NCI-H2227 (cell line): ENCODE results near the gene NCOA3.

Experiments
- DNase-seq: peaks from one replicate; lab custom pipeline; 2025; ENCODE audit not compliant: unreplicated experiment; lab: John Stamatoyannopoulos, UW

Gene NCOA3

GRCh38 chr20:47676219-47676721 lies 174.6 kb downstream of the NCOA3 start:
- no peak for DNase-seq

- DNase-seq: no peak
Measured at GRCh38 chr20:47676912-47677634, 175.4 kb downstream of the NCOA3 start.

- peak; percentile 67 for DNase-seq
Measured at GRCh38 chr20:47677635-47678453, 176.2 kb downstream of the NCOA3 start.

GRCh38 chr20:47678536-47678935 lies 176.8 kb downstream of the NCOA3 start:
- DNase-seq: no peak

- no peak for DNase-seq
Measured at GRCh38 chr20:47679462-47679861, 177.8 kb downstream of the NCOA3 start.

- no peak for DNase-seq
Measured at GRCh38 chr20:47680804-47681529, 179.3 kb downstream of the NCOA3 start.

GRCh38 chr20:47682028-47682783 lies 180.5 kb downstream of the NCOA3 start:
- DNase-seq: no peak

- DNase-seq: no peak
Measured at GRCh38 chr20:47682916-47683315, 181.2 kb downstream of the NCOA3 start.

GRCh38 chr20:47684306-47685080 lies 182.8 kb downstream of the NCOA3 start:
- no peak for DNase-seq

GRCh38 chr20:47686545-47686944 lies 184.9 kb downstream of the NCOA3 start:
- no peak for DNase-seq

GRCh38 chr20:47687095-47687987 lies 185.7 kb downstream of the NCOA3 start:
- DNase-seq: no peak

GRCh38 chr20:47688385-47689381 lies 187.0 kb downstream of the NCOA3 start:
- no peak for DNase-seq

- DNase-seq: no peak
Measured at GRCh38 chr20:47689731-47690130, 188.0 kb downstream of the NCOA3 start.

GRCh38 chr20:47691625-47692024 lies 189.9 kb downstream of the NCOA3 start:
- DNase-seq: peak; percentile 49

GRCh38 chr20:47694021-47694818 lies 192.5 kb downstream of the NCOA3 start:
- DNase-seq: no peak

GRCh38 chr20:47696856-47697255 lies 195.2 kb downstream of the NCOA3 start:
- no peak for DNase-seq

GRCh38 chr20:47698142-47698541 lies 196.5 kb downstream of the NCOA3 start:
- no peak for DNase-seq
